GM21423 (cell line): ENCODE measurements around the gene PID1.
"Not testable (repeated sequence)": the region's sequence is repeated elsewhere in the genome, so short reads cannot be mapped to it uniquely, and the experiment has no call there.

Source experiments
- ATAC-seq: cut with Tn5 transposase; IDR thresholded peaks from one replicate; pipeline ENCODE4 v1.9.1; 2021; ENCODE audit warnings: mild to moderate bottlenecking, moderate library complexity; ENCODE audit not compliant: unreplicated experiment

The PID1 gene

DNA sequence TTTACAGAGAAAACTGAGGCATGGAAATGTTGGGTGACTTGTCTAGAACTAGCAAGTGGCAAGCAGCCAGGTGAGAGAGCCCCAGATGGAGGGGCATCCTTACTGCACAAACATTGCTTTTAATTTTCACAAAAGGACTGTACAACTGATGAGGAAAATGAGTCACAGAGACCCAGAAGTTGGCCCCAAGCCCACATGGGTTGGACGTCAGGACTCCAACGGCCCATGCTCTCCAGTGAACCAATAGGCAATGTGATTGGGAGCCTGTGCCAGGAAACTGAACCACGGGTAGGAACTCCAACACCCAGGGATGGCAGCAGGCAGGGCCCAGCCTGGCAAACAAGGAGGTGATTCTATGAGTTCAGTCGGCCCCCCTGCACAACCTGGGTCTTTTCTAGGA lies 50.8 kb downstream of the PID1 start:
- no peak for ATAC-seq

DNA sequence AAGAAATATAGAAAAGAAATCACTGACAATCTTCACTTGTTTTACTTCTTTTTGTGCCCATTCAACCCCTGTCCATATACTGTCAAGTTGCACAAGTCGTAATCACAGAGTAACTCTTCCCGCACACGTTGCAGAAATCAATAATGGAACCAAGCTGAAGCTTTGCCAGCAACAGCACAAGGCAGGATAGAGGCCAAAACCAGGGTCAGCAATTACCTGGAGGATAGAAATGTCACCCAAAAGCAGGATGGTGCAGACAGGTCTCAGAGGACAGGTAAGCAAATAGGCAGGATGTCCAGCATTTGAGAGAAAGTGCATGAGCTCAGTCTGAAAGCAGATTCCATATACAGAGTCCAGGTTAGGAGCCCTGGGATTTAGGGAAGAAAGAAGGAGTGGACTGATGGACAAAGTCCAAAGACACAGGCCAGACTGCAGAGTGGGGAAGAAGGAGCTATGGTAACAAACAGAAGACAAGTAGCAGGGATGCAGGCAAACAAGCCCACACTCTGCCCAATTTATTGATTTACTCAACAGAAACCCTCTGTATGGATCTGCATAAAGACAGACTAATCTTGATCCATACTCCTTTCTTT lies 52.7 kb downstream of the PID1 start:
- no peak for ATAC-seq

DNA sequence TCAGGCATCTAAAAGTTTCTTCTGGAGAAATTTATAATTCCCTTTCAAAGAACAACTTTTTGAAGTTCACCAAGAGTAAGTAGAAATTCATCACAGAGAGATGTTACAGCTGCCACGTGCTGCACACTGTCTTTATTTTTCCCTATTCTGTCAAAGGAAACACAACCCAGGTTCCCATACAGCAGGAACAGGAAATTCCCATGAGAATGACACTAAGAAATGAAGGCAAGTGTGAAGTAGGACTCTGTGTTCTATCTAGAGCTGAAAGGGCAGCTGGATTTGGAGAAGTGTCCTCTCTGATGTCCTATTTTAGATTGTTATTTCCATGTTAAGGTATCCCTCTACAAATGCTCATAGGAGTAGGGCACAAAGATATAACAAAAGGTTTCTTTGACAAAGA lies 58.8 kb downstream of the PID1 start:
- ATAC-seq = no peak

DNA sequence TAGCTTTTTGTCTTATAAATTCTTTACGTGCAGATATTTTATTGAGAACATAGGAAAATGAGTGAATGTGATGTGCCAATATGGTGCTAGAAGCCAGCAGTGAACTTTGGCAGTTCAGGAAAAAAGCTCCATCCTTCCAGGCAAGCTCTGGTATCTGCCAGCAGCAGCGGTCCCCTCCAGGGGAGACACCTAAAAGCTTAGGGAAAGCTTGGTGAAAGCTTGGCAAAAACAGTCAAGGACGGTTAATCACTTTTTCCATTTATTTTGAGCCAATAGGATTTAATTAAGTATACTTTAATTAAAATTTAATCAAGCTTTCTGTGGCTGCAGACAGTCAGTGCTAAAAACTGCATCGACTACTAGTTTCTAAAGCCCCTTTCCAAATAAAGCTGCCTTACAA lies 60.4 kb downstream of the PID1 start:
- ATAC-seq = no peak

DNA sequence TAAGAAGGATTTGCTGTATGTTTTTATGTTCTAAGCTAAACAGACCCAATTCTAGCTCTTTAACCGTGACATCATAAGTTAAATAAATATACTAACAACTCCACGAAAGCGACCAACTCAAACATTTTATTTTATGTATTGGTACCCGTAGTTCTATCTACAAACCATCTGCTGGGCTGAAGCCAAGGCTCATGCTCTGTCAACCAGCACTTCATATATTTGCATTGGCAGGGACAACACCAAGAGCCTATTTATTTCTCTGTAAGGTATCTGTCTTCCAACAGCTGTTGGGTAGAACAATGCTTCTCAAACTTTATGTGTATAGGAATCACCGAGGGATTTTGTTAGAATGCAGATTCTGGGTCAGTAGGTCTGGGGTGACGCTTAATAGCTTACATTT lies 64.5 kb downstream of the PID1 start:
- no peak for ATAC-seq

- no peak for ATAC-seq
Measured at GRCh38 chr2:229205704-229206103, 65.4 kb downstream of the PID1 start.

DNA sequence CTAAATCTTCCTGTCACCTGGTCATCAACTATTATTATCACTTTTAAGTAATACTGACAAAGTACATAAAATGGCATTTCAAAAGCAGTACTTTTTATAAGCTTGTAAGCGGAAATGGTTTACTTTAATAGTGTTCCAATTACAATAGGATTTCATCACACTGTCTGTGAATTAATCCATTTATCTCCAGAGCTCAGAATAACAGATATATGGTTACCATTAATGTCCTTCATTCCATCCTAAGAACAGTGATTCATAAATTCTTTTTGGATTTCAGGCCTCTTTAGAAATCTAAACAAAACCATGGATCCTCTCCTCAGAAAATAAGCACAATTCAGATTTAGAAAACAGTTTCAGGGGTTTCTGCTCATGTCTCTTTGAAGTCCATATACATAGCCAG lies 68.4 kb downstream of the PID1 start:
- ATAC-seq = no peak

- no peak for ATAC-seq
Measured at GRCh38 chr2:229201521-229201920, 69.6 kb downstream of the PID1 start.

GRCh38 chr2:229199267-229199666 lies 71.8 kb downstream of the PID1 start:
- ATAC-seq = no peak

DNA sequence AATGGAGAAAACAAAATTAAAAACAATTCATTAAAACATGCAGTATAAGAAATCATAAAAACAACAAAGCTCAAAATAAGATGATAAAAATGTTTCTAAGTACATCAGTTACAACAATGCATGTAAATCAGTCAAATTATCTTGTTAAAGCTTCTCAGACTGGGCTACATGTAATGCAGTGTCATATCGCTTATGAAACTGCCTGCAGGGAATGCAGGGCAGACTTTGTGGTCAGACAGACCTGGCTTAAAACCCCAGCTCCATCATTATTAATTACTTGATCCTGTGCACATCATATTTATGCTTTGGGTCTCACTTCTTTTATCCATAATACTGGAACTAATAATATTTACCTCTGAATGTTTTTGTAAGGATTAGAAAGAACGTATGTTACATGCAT lies 74.6 kb downstream of the PID1 start:
- no peak for ATAC-seq

DNA sequence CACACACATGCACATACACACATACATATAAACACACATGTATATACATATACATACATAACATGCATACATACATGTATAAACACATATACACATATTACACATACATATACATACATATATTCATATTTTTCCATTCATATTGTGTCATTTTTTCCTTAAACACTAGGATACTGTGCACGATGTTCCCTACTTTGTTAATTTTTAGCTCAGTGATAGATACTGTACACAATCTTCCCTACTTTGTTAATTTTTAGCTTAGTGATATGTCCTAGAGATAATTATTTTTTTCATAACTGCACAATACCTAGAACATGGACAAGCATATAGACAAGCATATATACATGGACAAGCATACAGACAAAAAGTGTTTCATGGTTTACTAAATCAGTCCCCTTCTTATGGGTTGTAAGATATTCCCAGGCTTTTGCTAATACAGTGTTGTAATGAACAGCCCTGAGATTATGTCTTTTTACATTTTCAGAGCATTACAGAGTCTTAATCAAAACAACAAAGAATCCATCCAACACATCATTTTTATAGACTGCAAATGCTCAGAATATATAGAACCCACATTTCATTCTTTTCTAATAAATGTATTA lies 75.6 kb downstream of the PID1 start:
- ATAC-seq = no peak

GRCh38 chr2:229193281-229193680 lies 77.8 kb downstream of the PID1 start:
- ATAC-seq = no peak

DNA sequence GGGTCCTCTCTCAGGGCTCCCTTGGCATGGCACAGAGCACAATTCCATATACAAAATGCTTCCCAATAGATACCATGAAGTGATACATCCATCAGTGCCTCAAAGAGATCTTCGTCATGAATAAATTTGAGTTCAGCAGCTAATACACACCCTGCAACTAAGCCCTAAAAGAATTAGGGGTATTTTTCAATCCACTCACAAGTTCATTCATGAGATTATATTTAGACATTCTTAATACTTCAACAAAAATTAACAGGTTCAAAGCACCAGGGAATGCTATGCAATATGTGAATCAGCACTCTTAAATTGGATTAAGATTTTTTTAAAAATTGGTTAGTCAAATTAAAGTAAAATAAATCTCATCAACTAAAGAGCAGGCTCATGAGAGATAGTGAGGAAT lies 79.7 kb downstream of the PID1 start:
- no peak for ATAC-seq

GRCh38 chr2:229187123-229187522 lies 84.0 kb downstream of the PID1 start:
- not testable (repeated sequence) for ATAC-seq

GRCh38 chr2:229181641-229182040 lies 89.4 kb downstream of the PID1 start:
- ATAC-seq = no peak

GRCh38 chr2:229180658-229181057 lies 90.4 kb downstream of the PID1 start:
- ATAC-seq = no peak

GRCh38 chr2:229179628-229180027 lies 91.5 kb downstream of the PID1 start:
- ATAC-seq = no peak

DNA sequence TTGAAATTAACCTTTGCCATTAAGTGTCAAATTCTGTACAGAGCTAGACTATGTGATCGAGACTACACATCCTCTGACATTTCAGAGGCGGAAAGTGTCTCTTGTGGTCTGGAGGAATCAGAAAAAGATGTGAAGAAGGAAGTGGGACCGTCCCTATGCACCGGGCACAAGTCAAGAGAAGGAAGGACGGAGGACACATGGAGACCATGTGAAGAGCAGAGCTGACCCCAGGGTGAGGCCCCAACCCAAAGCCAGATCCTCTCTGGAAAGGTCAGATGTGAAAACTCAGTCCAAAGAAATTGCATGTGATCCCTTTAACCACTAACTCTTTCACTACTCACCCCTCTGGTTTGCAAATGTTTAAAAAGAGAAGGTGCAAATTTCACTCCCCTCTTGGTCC lies 92.4 kb downstream of the PID1 start:
- ATAC-seq = no peak

- no peak for ATAC-seq
Measured at GRCh38 chr2:229178117-229178516, 93.0 kb downstream of the PID1 start.

DNA sequence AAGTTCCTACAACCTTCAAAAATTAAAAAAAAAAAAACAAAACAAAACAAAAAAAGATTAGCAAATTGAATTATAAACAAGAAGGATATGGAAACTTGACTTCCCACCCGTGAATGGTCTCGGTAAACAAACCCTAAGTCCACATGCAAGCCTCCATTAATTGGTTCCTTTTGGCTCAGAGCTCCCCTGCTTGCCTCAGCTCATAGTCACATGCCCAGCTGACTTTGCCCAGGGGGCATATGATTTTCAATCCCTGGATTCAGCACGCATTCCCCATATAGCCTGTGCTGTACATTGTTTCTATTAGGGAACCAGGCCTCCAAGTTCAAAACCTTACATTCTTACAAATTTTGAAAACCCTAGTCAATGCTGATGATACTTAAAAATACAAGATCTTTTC lies 95.0 kb downstream of the PID1 start:
- ATAC-seq = no peak

DNA sequence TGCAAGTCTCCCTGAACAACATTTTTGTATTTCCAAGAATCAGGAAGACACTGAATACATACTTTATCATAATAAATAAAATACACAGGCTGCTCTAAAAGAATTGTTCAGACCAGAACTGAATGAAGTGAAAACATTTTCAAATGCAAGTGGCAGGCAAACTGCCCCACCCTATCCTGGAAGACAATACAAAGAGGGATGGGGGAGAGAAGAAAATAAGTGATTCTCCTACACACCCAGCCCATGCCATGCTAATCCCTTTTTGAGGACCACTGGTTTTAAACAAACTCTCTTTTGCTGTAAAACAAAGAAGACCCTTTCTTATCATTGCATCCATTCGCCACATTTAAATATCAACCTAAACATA lies 95.6 kb downstream of the PID1 start:
- ATAC-seq = no peak

DNA sequence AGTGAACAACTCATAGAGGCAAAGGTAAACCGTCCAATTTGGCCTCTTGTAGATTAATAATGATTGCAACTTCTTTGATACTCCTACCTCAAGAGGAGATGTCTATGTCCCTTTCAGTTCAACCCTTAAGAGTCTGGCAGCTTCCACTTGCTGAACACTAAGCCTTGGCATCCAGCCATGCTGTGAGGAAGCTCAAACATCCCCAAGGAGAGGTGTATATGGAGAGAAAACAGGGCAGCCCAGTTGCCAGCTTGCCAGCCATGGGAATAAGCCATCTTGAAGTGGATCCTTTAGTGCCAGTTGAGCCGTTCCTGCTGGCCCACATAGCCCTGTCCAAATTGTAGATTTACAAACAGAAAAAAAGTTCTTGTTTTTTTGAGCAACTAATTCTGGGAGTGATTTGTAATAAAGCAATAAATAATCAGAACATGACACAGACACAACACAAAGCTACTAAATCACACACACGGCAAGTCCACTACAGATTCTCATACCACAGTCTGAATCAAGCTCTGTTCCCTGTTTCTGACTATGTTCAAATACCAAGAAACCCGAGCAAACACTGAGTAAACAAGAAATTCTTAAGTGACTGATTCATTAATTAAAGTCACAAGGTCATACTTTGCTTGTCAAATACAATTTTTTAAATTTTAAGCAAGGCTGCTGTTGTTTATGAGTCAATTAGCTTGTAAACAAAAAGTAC lies 96.1 kb downstream of the PID1 start:
- ATAC-seq = no peak
